Astrocyte of the cerebellum (primary cell): Measurements from ENCODE around the gene ELAVL3.

Experiments
- DNase-seq: peaks from one replicate; pipeline ENCODE4 v3.0.0-alpha.2; 2011; ENCODE audit warnings: low read depth
- H3K4me3 ChIP-seq: 2 replicates; pipeline ENCODE4 v1.5.1; 2011; ENCODE audit warnings: mild to moderate bottlenecking, low read depth, low read length, moderate library complexity
- CTCF ChIP-seq: IDR thresholded peaks from 2 replicates; pipeline ENCODE4 v1.5.1; 2012; ENCODE audit warnings: low read length, low read depth, moderate library complexity, mild to moderate bottlenecking; ENCODE audit errors: missing control alignments
- in situ Hi-C: cut with HindIII; loops from 2 replicates; pipeline ENCODE4 v1.10.0; 2017; ENCODE audit warnings: low sequenced_read_pairs

Gene ELAVL3

GRCh38 chr19:11451871-11452619 lies 28.8 kb downstream of the ELAVL3 start:
- DNase-seq: no peak
- no peak for TF ChIP-seq CTCF
- in situ Hi-C loops: no loop called here
- H3K4me3 ChIP-seq: no peak overlapping the region

GRCh38 chr19:11451327-11451870 lies 29.4 kb downstream of the ELAVL3 start:
- in situ Hi-C loops: no loop called here
- no peak overlapping the region for H3K4me3 ChIP-seq
- TF ChIP-seq CTCF: no peak
- no peak for DNase-seq

GRCh38 chr19:11450570-11451326 lies 30.1 kb downstream of the ELAVL3 start:
- no peak for TF ChIP-seq CTCF
- DNase-seq: no peak
- in situ Hi-C loops: no loop called here
- no peak overlapping the region for H3K4me3 ChIP-seq

- TF ChIP-seq CTCF: no peak
- in situ Hi-C loops: no loop called here
- no peak overlapping the region for H3K4me3 ChIP-seq
- no peak for DNase-seq
Measured at GRCh38 chr19:11448923-11449554, 31.8 kb downstream of the ELAVL3 start.

- no peak overlapping the region for H3K4me3 ChIP-seq
- no peak for TF ChIP-seq CTCF
- in situ Hi-C loops: no loop called here
- DNase-seq: no peak
Measured at GRCh38 chr19:11448410-11448809, 32.4 kb downstream of the ELAVL3 start.

- H3K4me3 ChIP-seq: no peak overlapping the region
- in situ Hi-C loops: no loop called here
- no peak for TF ChIP-seq CTCF
- DNase-seq: no peak
Measured at GRCh38 chr19:11447347-11448262, 33.2 kb downstream of the ELAVL3 start.
